Endothelial cell of umbilical vein (primary cell): Measurements from ENCODE around the gene HIGD1C. TPM values are rescaled to one million over a fixed set of nuclear protein-coding genes. Genes with fewer than 3 reads are reported as not detected.

Source experiments
- BruUV-seq: library from RNA; stranded (reverse); fragments of 400-500 nt; replicated peaks from 2 replicates; lab custom pipeline; 2021; lab: Mats Ljungman, UMichigan
- CTCF ChIA-PET: fragments of 300-600, 350-600 bp; sonication (Branson Sonifier 250); formaldehyde crosslinking; loops from one replicate; lab custom pipeline; 2021; ENCODE audit warnings: antibody characterized with exemption, inconsistent platforms; lab: Charles Lee
- POLR2A ChIA-PET: fragments of 300-600, 350-600 bp; sonication (Branson Sonifier 250); formaldehyde crosslinking; loops from one replicate; lab custom pipeline; 2021; ENCODE audit warnings: antibody characterized with exemption, inconsistent platforms; lab: Charles Lee
- DNase-seq: peaks from one replicate; pipeline ENCODE4 v3.0.0-alpha.2; 2011; ENCODE audit warnings: low read depth, low spot score
- FAIRE-seq: peaks from 2 replicates; lab custom pipeline; 2011; peaks lifted over from hg19 to GRCh38; lab: Jason Lieb, UNC
- H2AFZ ChIP-seq: 2 replicates; pipeline ENCODE4 v1.6.0; 2012; ENCODE audit warnings: low read depth, low read length, control low read depth, inconsistent platforms
- H3K27ac ChIP-seq: 2 replicates; pipeline ENCODE4 v1.5.1; 2011; ENCODE audit warnings: low read depth, mild to moderate bottlenecking, control low read depth, low read length, moderate library complexity; ENCODE audit not compliant: insufficient read depth
- H3K27me3 ChIP-seq, 2 experiments: 2 replicates each; pipeline versions ENCODE4 v1.6.0 to v1.6.1; 2011; ENCODE audit warnings: low read length in 2 of 2, mixed read lengths in 1 of 2; ENCODE audit not compliant: control insufficient read depth in 2 of 2, insufficient read depth in 2 of 2
- H3K36me3 ChIP-seq, 2 experiments: 2 replicates in 1 of 2; 3 replicates in 1 of 2; pipeline ENCODE4 v1.5.1; 2011; ENCODE audit warnings: low read length in 2 of 2, mild to moderate bottlenecking in 1 of 2, moderate library complexity in 1 of 2; ENCODE audit not compliant: control insufficient read depth in 2 of 2, insufficient read depth in 2 of 2; ENCODE audit errors: extremely low read depth in 1 of 2
- H3K4me1 ChIP-seq: 3 replicates; pipeline ENCODE4 v1.5.1; 2011; ENCODE audit warnings: mild to moderate bottlenecking, low read length; ENCODE audit not compliant: control insufficient read depth, insufficient read depth; ENCODE audit errors: extremely low read depth
- H3K4me2 ChIP-seq: 2 replicates; pipeline ENCODE4 v1.6.1; 2011; ENCODE audit warnings: low read length, control low read depth, mixed read lengths; ENCODE audit not compliant: insufficient read depth
- H3K4me3 ChIP-seq, 3 experiments: fragments of 200-600 bp in 1 of 3; sonication (generic), shearing (Covaris generic) in 1 of 3; replicated peaks in 1 of 3; 2 replicates each; pipeline ENCODE4 v1.5.1; 2011 to 2016; ENCODE audit warnings: control low read depth in 3 of 3, low read length in 3 of 3, mild to moderate bottlenecking in 2 of 3, inconsistent platforms in 1 of 3, low read depth in 1 of 3, moderate library complexity in 1 of 3; ENCODE audit not compliant: insufficient read depth in 1 of 3
- H3K79me2 ChIP-seq: 2 replicates; pipeline ENCODE4 v1.6.0; 2012; ENCODE audit warnings: low read length, inconsistent platforms; ENCODE audit not compliant: control insufficient read depth, insufficient read depth
- H3K9ac ChIP-seq: replicated peaks from 2 replicates; pipeline ENCODE3; 2011; ENCODE audit warnings: low read length, control low read depth; ENCODE audit not compliant: insufficient read depth; ENCODE audit errors: extremely low read depth
- H3K9me1 ChIP-seq: replicated peaks from 3 replicates; pipeline ENCODE4 v1.6.0; 2011; ENCODE audit warnings: mild to moderate bottlenecking, low read length; ENCODE audit not compliant: control insufficient read depth, insufficient read depth; ENCODE audit errors: extremely low read depth
- H3K9me3 ChIP-seq: replicated peaks from 2 replicates; pipeline ENCODE4 v1.5.1; 2012; ENCODE audit warnings: low read length, inconsistent platforms; ENCODE audit not compliant: control insufficient read depth, insufficient read depth
- H4K20me1 ChIP-seq: replicated peaks from 2 replicates; pipeline ENCODE3; 2011; ENCODE audit warnings: mild to moderate bottlenecking, low read length; ENCODE audit not compliant: control insufficient read depth, insufficient read depth; ENCODE audit errors: extremely low read depth
- EZH2 ChIP-seq: IDR thresholded peaks from 2 replicates; pipeline ENCODE4 v1.6.1; 2012; ENCODE audit warnings: borderline replicate concordance, low read depth, mild to moderate bottlenecking, moderate library complexity, low read length, inconsistent platforms; ENCODE audit not compliant: severe bottlenecking
- FOS ChIP-seq: IDR thresholded peaks from 2 replicates; pipeline ENCODE4 v1.6.1; 2011; ENCODE audit warnings: mild to moderate bottlenecking, low read length, moderate library complexity, borderline replicate concordance; ENCODE audit not compliant: insufficient read depth
- GATA2 ChIP-seq: IDR thresholded peaks from 2 replicates; pipeline ENCODE4 v1.7.0; 2011; ENCODE audit warnings: low read depth, mild to moderate bottlenecking, moderate library complexity, mixed read lengths, low read length; ENCODE audit not compliant: insufficient read length, insufficient read depth
- MYC ChIP-seq: IDR thresholded peaks from one replicate; pipeline ENCODE4 v1.6.1; 2011; ENCODE audit warnings: mild to moderate bottlenecking, low read depth, low read length
- dilution Hi-C: fragments of 300-500 bp; cut with MboI; formaldehyde crosslinking; loops from one replicate; pipeline ENCODE4 v1.15.0; 2019; ENCODE audit warnings: low sequenced_read_pairs; ENCODE audit not compliant: extremely low pct_ligation_motif_present
- intact Hi-C: fragments of 100-400 bp; cut with micrococcal nuclease; formaldehyde crosslinking; loops from one replicate; pipeline ENCODE4 v1.10.0; 2022
- polyA plus RNA-seq, 4 experiments: library from polyadenylated mRNA; depleted of rRNA in 3 of 4; stranded (reverse) in 3 of 4; unstranded in 1 of 4; fragments of >200 nt; gene quantifications; 2 replicates each; pipeline versions ENCODE4 v1.2.1 to v1.2.3, GENCODE V29; 2011 to 2012; ENCODE audit warnings: missing spikeins in 1 of 4
- total RNA-seq: library from RNA; stranded (reverse); gene quantifications from 2 replicates; pipeline ENCODE4 v1.2.3, GENCODE V29; 2021

HIGD1C gene
- total and polyA plus RNA-seq, 2 donors (not counting 3 experiments of a cell fraction or from before 2014, with no cell fraction given): not detected

- DNase-seq (no peak), FAIRE-seq (no peak)
- Histone ChIP-seq H3K36me3 (peaks cover 0 to 3% of the 10 kb centered on the region in 2 experiments), H3K9me1 (no peaks in the 10 kb centered on the region), H3K27ac (no peak overlapping the region), H3K4me1 (peaks cover 18% of the 10 kb centered on the region), H3K4me3 (no peak overlapping the region), H3K9me3 (no peaks in the 10 kb centered on the region), H3K27me3 (no peaks in the 10 kb centered on the region), H4K20me1 (no peaks in the 10 kb centered on the region), H3K4me2 (no peak overlapping the region), H2AFZ (no peak overlapping the region), H3K79me2 (no peaks in the 10 kb centered on the region), H3K9ac (no peak overlapping the region)
- ChIA-PET POLR2A (interaction anchor here (0.5 kb wide), 1 partner anchor 101 kb away, joined by 3 read pairs; no protein-coding TSS in a partner anchor), CTCF (interaction anchor here (1.7 kb wide), 1 partner anchor 156 kb away, joined by 7 read pairs; no protein-coding TSS in a partner anchor)
- TF ChIP-seq GATA2 (no peak), FOS (no peak), MYC (no peak), EZH2 (no peak)
- intact Hi-C loops: no loop called here
- dilution Hi-C loops: no loop called here
- no TSS peak for BruUV-seq
Observed at GRCh38 chr12:50981319-50982239, 29.2 kb downstream of the HIGD1C start.
